ENCODE measurements around the gene OXCT2.
"Not testable (repeated sequence)": the region's sequence is repeated elsewhere in the genome, so short reads cannot be mapped to it uniquely, and the experiment has no call there.

OXCT2 gene

DNA sequence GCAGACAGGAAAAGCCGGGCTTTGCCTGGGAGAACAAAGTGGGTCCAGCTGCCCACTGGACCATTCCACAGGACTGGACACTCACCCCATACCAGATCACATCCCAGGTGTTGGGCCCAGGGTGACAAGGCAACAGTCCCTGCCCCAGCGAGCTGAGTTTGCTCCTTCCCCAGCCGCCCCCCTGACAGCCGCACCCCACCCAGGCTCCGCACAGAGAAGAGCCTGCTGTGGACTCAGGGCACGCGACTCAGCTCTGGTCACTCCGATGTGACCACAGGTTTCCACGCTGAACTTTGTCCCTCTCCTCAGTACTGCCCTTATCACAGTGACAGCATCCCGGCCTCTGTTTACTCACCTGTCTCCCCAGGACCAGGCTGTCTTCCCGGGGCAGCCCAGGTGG is 16.3 kb upstream of the OXCT2 start:
- no peak for DNase-seq (ENCODE audit: low read depth)

DNA sequence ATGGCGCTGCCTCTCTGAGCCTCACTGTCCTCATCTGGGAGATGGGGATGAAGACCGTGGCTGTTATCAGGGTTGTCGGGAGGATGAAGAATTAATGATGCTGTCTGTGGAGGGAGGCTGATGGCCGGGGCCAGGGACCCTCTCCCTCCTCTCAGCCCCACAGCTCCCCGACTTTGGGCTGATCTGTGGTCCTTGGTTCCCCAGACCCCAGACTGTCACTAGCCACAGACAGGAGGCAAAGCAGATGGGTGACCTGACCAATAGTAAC is 15.9 kb upstream of the OXCT2 start:
- DNase-seq (ENCODE audit: low read depth), result not testable (repeated sequence)

DNA sequence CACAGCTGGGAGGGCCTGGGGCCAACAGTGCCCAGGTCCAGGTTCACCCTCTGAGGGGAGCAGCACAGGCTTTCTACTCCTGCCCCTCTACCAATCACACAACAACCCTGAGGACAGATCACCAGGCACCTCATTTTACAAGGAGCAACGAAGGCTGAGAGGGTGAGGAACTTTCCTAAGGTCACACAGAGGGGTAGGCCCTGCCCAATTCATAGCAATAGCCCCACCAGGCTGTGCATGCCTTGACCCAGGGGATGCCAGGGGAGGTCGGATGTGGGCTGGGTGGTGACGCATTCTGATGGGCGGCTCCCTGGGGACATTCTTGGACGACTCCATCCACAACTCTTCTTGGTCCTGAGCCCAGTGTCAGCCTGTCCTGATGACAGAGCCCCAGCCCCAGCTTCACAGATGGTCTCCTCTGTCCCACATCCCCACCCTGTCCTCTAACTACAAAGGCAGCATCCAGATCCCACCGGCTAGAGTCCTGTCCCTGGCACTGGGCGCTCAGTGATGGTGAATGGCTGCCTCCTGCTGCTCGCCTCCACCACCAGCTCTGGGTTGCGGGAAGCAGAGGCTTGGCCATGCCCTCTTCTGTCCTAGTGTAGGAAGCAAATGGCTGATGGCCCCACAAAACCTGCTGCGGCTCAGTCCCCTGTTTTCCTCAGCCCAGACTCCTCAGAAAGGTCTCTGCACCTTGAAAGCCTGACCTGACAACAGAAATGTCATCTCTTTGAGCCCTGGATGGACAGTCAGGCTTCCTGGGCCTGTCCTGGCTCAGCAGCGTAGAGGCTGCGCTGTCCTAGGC is 15.4 kb upstream of the OXCT2 start:
- not testable (repeated sequence) for DNase-seq (ENCODE audit: low read depth)

DNA sequence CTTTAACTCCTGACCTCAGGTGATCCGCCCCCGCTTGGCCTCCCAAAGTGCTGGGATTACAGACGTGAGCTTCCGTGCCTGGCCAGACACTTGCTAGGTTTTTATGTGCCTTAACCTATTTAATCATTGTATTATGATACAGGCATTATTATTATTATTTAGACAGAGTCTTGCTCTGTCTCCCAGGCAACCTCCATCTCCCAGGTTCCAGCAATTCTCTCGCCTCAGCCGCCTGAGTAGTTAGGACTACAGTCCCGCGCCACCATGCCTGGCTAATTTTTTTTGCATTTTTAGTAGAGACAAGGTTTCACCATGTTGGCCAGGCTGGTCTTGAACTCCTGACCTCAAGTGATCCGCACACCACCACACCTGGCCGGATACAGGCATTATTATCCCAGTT is 11.5 kb upstream of the OXCT2 start:
- not testable (repeated sequence) for DNase-seq (ENCODE audit: low read depth)

DNA sequence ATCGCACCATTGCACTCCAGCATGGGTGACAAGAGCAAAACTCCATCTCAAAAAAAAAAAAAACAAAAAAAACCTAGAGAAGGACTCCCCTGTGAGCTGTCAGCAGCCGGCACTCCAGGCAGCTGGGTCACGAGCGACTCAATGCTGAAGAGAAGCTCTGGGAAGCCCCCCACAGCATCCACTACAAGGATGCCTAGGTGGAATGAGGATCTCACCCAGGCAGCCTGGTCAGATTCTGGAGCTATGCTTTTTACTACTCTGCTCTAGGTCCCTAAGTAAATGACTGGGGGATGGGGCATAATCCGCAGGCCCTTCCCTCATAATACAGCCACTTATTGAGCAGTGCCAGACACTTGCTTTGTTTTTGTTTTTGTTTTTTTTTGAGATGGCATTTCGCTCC is 11.0 kb upstream of the OXCT2 start:
- no peak for DNase-seq (ENCODE audit: low read depth)

DNA sequence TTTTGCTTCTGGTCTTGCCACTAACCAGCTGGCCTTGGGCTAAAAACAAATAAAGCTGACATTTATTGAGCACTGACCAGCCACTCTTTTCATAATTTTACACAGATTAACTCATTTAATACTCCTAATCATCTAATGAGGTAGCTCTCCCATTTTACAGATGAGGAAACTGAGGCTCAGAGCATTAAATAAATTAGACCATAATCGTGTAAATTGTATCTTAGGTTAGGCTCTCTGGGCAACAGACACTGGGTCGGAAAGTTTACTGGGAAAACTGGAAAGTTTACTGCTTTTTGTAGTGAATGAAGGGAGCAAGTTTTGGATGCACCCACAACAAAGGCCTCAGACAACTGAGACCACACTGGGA is 10.2 kb upstream of the OXCT2 start:
- DNase-seq (ENCODE audit: low read depth), result no peak

DNA sequence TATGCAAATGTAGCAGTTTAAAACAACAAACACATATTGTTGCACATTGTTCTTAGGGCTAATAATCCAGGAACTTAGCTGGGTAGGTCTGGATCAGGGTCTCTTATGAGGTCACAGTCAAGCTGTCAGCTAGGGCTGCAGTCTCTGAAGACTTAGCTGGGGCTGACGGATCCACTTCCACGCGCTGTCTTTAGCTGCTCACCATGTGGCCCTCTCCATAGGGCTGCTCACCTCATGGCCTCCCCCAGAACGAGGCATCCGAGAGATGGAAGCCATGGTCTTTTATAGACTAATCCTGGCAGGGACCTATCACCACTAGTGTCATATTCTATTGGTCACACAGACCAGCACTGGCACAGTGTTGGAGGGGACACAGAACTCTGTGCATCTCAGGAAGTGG is 8.7 kb upstream of the OXCT2 start:
- no peak for DNase-seq (ENCODE audit: low read depth)

DNA sequence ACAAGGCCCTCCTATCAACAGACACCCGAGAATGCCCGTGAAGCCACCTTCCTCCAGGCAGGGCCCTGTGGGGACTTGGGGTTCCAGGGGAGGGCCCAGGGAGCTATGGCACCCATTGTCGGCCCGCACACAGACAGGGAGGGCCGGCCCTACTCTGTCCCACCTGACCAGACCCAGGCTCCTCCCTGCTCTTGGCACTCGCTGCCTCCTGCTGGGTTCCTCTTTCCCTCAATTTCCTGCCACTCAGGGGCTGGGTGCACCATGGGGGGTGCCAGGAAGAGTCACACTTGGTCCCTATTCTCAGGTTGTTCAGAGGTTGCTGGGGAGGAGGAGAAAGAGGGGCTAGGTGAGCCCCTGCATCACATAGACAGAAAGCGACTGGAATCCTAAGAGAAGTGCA is 8.0 kb upstream of the OXCT2 start:
- no peak for DNase-seq (ENCODE audit: low read depth)

DNA sequence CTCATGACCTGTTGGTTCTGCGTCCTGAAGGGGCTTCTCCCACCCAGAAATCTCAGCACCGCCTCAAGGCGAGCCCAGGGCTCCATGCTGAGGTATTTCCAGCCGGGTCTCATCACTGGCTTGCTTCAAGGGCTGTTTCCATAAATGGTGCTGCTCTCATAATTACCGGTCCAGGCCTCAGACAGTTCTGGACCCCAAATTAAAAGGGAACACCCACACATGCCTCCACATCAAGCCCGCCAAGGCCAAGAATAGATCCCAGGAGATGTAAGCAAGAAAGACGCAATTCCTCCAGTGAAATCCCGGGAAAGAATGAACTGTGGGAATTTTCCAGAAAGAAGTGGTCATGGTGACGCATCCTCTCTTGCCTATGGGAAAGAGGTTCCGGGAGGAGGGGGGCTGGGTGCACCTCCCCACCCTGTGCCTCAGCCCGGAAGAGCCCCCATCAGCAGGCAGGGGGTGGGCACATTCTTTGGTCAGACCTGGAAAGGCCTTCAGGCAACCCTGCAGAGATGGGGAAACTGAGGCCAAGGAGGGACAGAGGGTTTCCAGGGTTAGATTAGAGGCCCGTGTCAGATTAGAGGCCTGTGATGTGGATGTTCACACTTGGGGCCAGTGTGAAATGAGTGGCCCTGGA is 7.4 kb upstream of the OXCT2 start:
- not testable (repeated sequence) for DNase-seq (ENCODE audit: low read depth)

DNA sequence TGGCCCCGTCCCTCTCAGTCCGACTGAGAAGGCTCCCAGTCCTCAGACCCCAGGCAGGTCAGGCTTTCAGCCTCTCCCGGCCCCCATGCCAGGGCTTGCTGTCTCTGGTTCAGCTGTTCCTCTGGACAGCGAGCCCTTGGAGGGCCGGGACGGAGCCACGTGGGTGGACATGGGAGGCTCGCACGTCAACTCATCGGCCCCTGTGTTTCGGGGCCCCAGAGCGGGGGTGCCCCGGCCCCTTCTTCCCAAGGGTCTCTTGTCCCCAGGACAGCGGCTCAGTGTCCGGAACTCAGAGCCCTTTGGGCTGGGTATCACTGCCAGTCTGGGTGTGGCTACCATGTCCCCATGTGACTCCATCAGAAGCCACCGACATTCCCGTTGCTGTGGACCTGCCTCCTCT is 6.7 kb upstream of the OXCT2 start:
- not testable (repeated sequence) for DNase-seq (ENCODE audit: low read depth)

DNA sequence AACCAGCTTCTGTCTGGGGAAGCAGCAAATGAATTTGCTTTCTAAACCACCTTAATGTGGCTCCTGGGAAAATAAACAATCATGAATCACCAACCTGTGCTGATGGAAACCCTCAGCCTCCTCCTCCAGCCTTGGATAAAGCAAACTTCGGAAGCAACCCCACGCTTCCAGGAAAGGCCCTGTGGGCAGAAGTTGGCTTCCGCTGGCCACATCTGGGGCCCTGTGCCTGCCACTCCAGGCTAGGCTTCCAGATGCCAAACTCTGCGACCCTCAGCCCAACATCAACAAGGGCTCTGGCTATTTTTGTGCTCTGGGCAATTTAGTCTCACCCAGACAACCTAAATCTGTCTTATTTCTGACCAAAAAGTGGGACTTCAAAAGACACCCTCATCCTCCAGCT is 6.2 kb upstream of the OXCT2 start:
- DNase-seq (ENCODE audit: low read depth), result no peak

DNA sequence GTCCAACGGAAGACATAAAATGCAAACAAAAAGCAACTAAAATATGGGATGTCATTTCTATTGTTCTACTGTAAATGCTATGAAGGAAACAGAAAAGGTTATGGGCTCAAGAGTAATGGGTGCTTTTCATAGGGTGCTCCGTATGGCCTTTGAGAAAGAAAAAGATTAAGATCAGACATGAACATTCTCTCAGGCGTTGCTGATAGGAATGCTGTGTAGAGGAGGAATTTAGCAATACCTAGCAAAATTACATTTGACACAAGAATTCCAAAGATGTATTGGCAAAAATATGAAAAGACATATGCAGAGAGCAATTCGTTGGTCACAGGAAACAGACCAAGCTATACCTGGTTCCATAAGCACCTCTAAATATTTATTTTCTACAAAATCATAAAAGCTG is 5.7 kb upstream of the OXCT2 start:
- DNase-seq (ENCODE audit: low read depth), result no peak

DNA sequence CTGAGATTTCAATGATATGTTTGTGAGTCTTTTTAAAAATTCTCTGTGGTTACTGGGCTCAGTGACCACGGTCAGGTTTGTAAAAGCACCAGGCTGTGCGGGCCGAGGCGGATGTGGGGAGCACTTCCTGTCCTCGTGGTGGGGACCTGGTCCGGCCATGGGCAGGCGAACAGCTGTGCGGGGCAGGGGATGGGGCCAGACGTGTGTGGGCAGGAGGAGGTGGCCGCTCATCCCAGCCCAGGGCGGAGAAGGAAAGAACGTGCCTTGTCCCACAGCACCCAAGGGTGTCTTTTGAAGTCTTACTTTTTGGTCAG is 5.2 kb upstream of the OXCT2 start:
- no peak for DNase-seq (ENCODE audit: low read depth)

DNA sequence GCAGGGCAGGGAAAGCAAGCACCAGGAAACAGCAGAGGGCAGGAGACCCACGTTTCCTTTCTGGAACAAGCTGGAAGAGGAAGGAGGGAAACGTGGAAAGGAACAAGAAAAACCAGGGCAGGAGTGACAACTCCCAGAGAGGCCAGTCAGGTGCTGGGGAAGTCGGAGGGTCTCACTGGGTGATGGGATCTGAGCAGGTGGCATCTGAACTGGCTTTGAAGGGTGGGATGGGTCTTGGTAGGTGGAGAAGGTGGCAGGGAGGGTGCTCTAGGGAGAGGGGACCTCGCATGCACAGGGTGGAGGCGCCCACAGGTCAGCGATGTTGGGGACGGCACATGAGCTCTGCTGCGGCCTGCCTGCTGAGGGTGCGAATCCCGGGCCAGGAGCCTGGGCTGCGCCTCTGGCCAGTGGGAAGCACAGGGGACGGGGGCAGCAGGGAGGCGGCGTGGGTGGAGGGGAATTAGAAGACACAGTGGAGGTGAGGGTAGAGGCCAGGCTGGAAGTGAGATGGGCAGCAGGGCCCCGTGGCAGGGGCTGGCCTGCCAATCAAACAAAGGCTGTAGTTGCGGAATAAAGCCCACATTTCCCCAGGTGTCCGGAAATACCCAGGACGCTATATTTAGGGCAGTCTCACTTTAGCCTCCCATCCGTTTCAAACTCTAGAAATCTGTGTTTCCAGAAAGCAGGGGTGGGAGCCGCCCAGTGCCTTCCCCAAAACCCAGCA is 4.7 kb upstream of the OXCT2 start:
- not testable (repeated sequence) for DNase-seq (ENCODE audit: low read depth)

DNA sequence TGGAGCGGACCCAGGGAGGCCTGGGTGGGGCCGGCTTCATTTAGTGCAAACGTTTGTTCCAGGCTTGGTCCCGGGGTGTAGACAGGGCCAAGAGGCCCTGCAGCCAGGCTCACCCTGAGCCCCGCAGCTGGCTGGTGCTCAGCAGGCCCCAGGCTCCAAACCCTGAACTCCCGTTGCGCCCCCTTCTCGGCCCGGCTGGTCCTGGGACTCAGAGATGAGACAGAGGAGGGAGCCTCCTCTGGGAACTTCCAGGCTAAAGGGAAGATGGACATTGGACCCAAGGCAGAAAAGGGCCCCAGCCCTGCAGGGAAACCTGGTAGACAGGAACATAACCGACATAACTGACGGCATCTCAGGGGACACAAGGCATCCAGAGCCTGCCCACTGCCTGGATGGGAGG is 4.0 kb upstream of the OXCT2 start:
- DNase-seq (ENCODE audit: low read depth), result not testable (repeated sequence)

DNA sequence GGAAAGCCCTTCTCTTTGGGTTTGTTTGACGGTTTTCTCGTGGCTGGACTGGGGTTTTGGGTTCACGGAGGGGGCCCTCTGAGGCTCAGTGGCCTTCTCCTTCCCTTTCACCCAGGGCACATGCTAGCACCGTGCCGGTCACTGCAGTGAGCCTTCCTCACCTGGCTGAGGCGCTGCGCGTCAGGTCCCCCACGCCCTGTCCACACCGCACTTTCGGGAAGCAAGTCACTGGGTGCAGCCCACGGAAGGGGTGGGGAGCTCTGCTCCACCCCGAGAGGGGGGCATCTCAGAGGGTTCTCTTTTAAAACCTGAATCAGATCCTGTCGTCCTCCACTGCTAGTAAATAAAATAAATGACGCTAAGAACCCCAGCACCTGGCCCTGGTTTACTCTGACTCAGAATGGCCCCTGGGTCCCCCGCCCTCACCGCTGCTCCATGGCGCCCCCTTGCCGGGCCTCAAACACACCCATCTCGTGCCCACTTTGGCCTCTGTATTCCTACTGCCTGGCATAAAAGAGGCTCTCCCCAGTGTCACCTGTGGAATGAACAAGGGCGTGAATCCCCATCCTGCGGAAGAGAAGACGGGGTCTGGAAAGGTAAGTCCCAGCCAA is 2.3 kb upstream of the OXCT2 start:
- not testable (repeated sequence) for DNase-seq (ENCODE audit: low read depth)

DNA sequence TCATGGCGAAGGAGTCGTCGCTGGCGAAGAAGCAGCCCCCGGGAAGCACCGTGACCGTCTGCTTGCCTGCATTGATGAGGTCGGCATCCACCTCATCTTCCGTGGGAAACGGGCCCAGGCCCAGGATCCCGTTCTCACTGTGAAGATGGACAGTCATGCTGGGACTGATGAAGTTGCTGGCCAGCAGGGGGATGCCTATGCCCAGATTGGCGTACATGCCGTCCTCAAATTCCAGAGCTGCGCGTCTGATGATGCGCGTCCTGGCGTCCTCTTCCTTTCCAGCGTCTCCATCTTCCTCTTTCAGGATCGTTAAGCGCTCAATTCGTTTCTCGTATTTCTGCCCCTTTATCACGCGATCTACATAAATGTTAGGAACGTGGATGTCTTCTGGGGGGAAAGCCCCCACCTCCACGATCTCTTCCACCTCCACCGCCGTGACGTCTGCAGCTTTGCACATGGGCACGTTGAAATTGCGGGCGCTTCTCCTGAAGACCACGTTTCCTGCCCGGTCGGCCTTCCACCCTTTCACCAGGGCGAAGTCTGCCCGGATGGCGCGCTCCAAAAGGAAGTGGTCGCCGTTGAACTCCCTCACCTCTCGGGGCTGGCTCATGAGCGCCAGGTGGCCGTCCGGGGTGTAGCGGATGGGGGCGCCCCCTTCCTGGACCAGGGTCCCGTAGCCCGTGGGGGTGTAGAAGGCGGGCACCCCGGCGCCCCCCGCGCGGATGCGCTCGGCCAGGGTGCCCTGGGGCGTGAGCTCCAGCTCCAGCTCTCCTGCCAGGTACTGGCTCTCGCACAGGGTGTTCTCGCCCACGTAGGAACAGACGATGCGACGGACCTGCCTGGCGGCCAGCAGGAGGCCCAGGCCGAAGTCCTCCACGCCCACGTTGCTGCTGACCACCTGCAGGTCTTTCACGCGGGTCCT is 787 bp downstream of the OXCT2 start:
- DNase-seq (ENCODE audit: low read depth), result not testable (repeated sequence)

DNA sequence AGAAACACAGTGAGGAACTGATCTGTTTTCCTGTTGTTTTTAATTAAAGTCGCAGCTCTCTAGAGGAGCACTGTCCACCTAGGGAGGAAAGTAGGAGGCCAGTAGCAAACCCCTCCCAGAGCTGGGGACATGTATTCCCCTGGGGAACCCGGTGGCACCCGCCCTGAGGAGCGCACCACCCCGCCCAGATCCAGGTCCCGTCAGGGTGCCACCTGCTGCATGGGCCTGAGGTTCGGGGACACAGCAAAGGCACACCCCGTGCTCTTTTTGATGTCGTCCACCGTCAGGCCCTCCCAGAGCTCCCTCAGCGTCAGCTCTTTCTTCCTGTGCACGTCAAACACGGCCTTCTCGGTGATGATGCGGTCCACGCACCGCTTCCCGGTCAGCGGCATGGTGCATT is 1.6 kb downstream of the OXCT2 start:
- not testable (repeated sequence) for DNase-seq (ENCODE audit: low read depth)

DNA sequence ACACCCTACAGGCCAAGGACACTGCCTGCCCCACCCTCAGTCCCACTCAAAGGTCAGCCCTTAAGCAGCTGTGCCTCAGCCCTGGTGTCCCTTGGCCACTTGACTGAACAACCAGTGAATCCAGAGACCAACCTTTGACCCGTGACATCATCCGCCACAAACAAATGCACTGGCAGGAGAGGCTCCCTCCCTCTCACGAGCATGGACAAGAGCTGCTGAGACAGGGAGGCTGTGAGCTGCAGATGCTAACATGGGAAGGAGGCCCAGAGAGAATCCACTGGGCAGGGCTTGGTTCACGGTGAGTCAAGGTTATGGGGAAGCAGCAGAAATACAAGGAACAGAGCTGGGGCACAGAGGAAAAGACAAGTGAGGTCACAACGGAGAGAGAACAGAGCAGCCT is 4.7 kb downstream of the OXCT2 start:
- not testable (repeated sequence) for DNase-seq (ENCODE audit: low read depth)

DNA sequence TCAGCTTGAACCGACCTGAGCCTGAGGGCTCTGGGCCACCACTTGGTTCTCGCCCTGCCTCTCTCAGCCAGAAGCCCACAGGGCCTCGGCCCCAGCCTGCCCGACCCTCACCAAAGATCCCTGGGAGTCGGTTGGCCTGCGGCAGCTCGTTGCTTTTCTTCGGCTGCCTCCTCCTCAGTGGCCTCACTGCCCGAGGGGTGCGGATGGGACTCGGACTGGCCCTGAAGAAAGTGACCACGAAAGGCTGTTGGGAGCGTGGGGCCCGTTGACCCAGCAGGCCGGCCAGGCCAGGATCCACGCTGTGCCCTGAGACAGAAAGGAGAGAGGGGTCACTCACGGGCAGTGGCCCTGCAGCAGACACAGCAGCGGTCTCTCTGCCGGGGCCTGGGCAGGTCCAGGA is 6.6 kb downstream of the OXCT2 start:
- not testable (repeated sequence) for DNase-seq (ENCODE audit: low read depth)

DNA sequence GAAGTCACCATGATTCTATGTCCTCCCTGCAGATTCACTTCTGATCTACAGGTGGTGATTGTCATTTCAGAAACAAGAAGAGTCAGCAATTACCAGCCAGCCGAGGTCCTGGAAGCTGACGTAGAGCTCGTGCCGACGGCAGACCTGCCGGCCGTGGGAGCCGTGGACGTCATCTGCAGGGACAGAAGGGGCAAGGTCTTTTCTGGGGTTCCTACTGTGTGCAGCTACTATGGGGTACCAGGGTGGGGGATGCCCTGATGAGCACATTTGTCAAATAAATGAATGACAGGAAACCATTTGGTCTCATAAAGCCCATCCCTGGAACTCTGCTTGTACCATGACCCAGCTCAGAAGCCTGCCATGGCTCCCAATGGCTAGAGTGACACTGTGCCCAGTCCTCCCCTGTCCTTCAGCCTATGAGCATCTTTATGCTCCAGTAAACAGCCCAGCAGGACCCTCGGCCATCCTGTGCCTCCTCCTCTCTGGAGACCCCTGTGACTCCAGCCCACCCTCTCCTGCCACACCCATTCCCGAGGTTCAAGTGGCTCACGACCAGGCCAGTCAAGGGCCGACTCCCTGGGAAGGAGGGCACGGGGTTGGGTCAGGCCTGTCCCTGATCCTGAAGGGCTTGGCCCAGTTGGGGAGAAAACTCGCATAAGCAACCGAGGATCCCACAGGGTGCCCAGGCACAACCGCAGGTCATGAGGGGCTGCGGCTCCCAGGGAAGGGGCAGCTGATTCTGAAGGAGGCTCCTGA is 7.4 kb downstream of the OXCT2 start:
- not testable (repeated sequence) for DNase-seq (ENCODE audit: low read depth)

Measured in iris pigment epithelial cell (primary cell).